HepG2 (cell line): ENCODE data around the gene CCT3. TPM values are rescaled to one million over a fixed set of nuclear protein-coding genes. Genes with fewer than 3 reads are reported as not detected.

ENCODE experiments used
- ARNTL ChIP-seq: sonication (generic); formaldehyde crosslinking; IDR thresholded peaks from 2 replicates; pipeline ENCODE4 v1.4.0; 2020; ENCODE audit warnings: mild to moderate bottlenecking, missing genetic modification reagents
- GPN1 ChIP-seq: sonication (generic); formaldehyde crosslinking; IDR thresholded peaks from 2 replicates; pipeline ENCODE4 v1.5.1; 2020; ENCODE audit warnings: missing genetic modification reagents, borderline replicate concordance
- HOXA5 ChIP-seq: sonication (generic); formaldehyde crosslinking; IDR thresholded peaks from 2 replicates; pipeline ENCODE4 v1.4.0; 2020; ENCODE audit warnings: missing genetic modification reagents
- IKZF1 ChIP-seq: fragments of 450-650 bp; IDR thresholded peaks from 2 replicates; pipeline ENCODE4 v1.7.1; 2016
- IKZF4 ChIP-seq: sonication (generic); formaldehyde crosslinking; IDR thresholded peaks from 2 replicates; pipeline ENCODE4 v1.5.1; 2020; ENCODE audit warnings: borderline replicate concordance, mild to moderate bottlenecking, low read depth, missing genetic modification reagents; ENCODE audit errors: not compliant biosample characterization
- KLF16 ChIP-seq, 2 experiments: sonication (generic) in 1 of 2; formaldehyde crosslinking in 1 of 2; IDR thresholded peaks; 2 replicates each; pipeline versions ENCODE4 v1.6.1 to v1.8.0; 2016 to 2023; ENCODE audit warnings: missing genetic modification reagents in 2 of 2, missing compliant biosample characterization in 1 of 2
- MYC ChIP-seq: sonication (generic); formaldehyde crosslinking; IDR thresholded peaks from 2 replicates; pipeline ENCODE4 v1.9.0; 2021; ENCODE audit warnings: missing genetic modification reagents, borderline replicate concordance
- TBX3 ChIP-seq: fragments of 450-650 bp; IDR thresholded peaks from 2 replicates; pipeline ENCODE4 v1.6.1; 2017; ENCODE audit warnings: antibody characterized with exemption, mild to moderate bottlenecking, inconsistent platforms, borderline replicate concordance
- TEAD2 ChIP-seq: sonication (generic); formaldehyde crosslinking; IDR thresholded peaks from 2 replicates; pipeline ENCODE4 v1.9.0; 2021; ENCODE audit warnings: missing genetic modification reagents
- U2AF1 ChIP-seq: fragments of 200-400 bp; formaldehyde crosslinking; optimal IDR thresholded peaks from 2 replicates; pipeline ENCODE3; 2017; ENCODE audit warnings: mild to moderate bottlenecking, low read depth, low read length
- ZNF234 ChIP-seq: sonication (generic); formaldehyde crosslinking; conservative IDR thresholded peaks from 2 replicates; pipeline ENCODE4 v1.5.1; 2020; ENCODE audit warnings: mild to moderate bottlenecking, missing genetic modification reagents
- ZNF24 ChIP-seq: fragments of 450-650 bp; IDR thresholded peaks from 2 replicates; pipeline ENCODE4 v1.6.1; 2017; ENCODE audit warnings: antibody characterized with exemption, mild to moderate bottlenecking
- ZNF282 ChIP-seq: fragments of 450-650 bp; IDR thresholded peaks from 2 replicates; pipeline ENCODE4 v1.6.1; 2018; ENCODE audit not compliant: partially characterized antibody
- ZNF354B ChIP-seq: sonication (generic); formaldehyde crosslinking; IDR thresholded peaks from 2 replicates; pipeline ENCODE4 v1.8.0; 2022; ENCODE audit warnings: mild to moderate bottlenecking, missing genetic modification reagents
- ZNF430 ChIP-seq: sonication (generic); formaldehyde crosslinking; IDR thresholded peaks from 2 replicates; pipeline ENCODE4 v1.9.0; 2021; ENCODE audit warnings: mild to moderate bottlenecking, missing genetic modification reagents
- ZNF564 ChIP-seq: sonication (generic); formaldehyde crosslinking; IDR thresholded peaks from 2 replicates; pipeline ENCODE4 v1.8.1; 2023; ENCODE audit warnings: mild to moderate bottlenecking, missing genetic modification reagents
- ZSCAN12 ChIP-seq: sonication (generic); formaldehyde crosslinking; IDR thresholded peaks from 2 replicates; pipeline ENCODE4 v1.9.0; 2021; ENCODE audit warnings: mild to moderate bottlenecking, missing genetic modification reagents
- ZSCAN29 ChIP-seq: sonication (generic); formaldehyde crosslinking; conservative IDR thresholded peaks from 2 replicates; pipeline ENCODE4 v1.4.0; 2020; ENCODE audit warnings: mild to moderate bottlenecking, missing genetic modification reagents
- polyA plus RNA-seq, 8 experiments: library from polyadenylated mRNA; depleted of rRNA in 3 of 8; stranded (reverse) in 7 of 8; unstranded in 1 of 8; fragments of >200 nt; fragmentation: Illumina TruSeq in 4 of 8; extraction: Trizol in 4 of 8; gene quantifications; 2 replicates each; pipeline versions ENCODE4 v1.2.1 to v1.2.3, GENCODE V29; 2011 to 2016; ENCODE audit warnings: low read depth in 4 of 8, missing spikeins in 1 of 8, mixed read lengths in 1 of 8; ENCODE audit not compliant: insufficient read depth in 1 of 8
- total RNA-seq, 5 experiments: library from RNA; depleted of rRNA; stranded (reverse); fragments of >200 nt; fragmentation: Illumina TruSeq; extraction: Trizol; gene quantifications; 2 replicates each; pipeline ENCODE4 v1.2.3, GENCODE V29; 2016; ENCODE audit warnings: low read depth in 1 of 5
- TF ChIP-seq, protein P1 (sequence below): IDR thresholded peaks from 2 replicates; pipeline ENCODE4 v1.4.0; 2020; ENCODE audit warnings: mild to moderate bottlenecking, missing genetic modification reagents
- TF ChIP-seq, protein P2 (sequence below): sonication (generic); formaldehyde crosslinking; IDR thresholded peaks from 2 replicates; pipeline ENCODE4 v1.5.1; 2020; ENCODE audit warnings: mild to moderate bottlenecking, missing genetic modification reagents, borderline replicate concordance
- TF ChIP-seq, protein P3 (sequence below): sonication (generic); formaldehyde crosslinking; IDR thresholded peaks from 2 replicates; pipeline ENCODE4 v1.8.1; 2023; ENCODE audit warnings: missing genetic modification reagents, mild to moderate bottlenecking, borderline replicate concordance
- TF ChIP-seq, protein P4 (sequence below): sonication (generic); formaldehyde crosslinking; IDR thresholded peaks from 2 replicates; pipeline ENCODE4 v1.8.1; 2023; ENCODE audit warnings: mild to moderate bottlenecking, moderate library complexity, missing genetic modification reagents

CCT3 gene
- total and polyA plus RNA-seq, 2 of the 13 experiments (the other 11 are each of a cell fraction or from before 2014, with no cell fraction given): 319 to 615 TPM

DNA sequence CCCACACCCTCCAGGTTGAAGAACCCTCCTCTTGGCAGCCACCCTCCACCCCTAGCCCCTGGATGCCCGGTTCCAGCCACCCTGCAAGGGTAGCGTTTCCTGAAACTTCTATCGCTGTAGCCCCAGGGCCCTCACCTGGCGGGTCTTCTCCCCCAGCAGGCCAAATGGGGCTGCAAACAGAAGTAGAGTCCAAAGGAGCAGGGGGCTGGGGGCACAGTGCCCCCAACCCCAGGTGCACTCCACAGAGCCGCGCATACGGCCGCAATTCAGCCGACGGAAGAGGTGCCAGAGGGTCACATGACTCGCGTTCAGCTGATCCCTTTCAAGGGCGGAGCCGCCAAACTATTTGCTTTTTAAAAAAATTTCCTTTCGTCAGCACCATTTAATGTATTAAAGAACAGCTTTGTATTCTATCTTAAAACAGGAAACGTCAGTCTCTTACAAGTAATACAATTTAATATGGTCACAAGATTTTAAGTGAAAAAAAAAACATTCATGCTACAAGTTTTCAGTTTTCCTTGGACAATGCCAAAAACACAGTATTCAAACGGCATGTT lies 42.6 kb downstream of the CCT3 start, which contains the start of gene GLMP (continued):
- TF ChIP-seq KLF16 (CRISPR knock-in tag; IDR thresholded peaks at IDR 0.05): no peak
- TF ChIP-seq ZNF234 (CRISPR knock-in tag): no peak
- 0 out of 2 replicates have a peak, but pooled peaks have one; percentile 39 for TF ChIP-seq ZSCAN29 (CRISPR knock-in tag)
- no peak for TF ChIP-seq ZNF24
- TF ChIP-seq, protein P1, sequence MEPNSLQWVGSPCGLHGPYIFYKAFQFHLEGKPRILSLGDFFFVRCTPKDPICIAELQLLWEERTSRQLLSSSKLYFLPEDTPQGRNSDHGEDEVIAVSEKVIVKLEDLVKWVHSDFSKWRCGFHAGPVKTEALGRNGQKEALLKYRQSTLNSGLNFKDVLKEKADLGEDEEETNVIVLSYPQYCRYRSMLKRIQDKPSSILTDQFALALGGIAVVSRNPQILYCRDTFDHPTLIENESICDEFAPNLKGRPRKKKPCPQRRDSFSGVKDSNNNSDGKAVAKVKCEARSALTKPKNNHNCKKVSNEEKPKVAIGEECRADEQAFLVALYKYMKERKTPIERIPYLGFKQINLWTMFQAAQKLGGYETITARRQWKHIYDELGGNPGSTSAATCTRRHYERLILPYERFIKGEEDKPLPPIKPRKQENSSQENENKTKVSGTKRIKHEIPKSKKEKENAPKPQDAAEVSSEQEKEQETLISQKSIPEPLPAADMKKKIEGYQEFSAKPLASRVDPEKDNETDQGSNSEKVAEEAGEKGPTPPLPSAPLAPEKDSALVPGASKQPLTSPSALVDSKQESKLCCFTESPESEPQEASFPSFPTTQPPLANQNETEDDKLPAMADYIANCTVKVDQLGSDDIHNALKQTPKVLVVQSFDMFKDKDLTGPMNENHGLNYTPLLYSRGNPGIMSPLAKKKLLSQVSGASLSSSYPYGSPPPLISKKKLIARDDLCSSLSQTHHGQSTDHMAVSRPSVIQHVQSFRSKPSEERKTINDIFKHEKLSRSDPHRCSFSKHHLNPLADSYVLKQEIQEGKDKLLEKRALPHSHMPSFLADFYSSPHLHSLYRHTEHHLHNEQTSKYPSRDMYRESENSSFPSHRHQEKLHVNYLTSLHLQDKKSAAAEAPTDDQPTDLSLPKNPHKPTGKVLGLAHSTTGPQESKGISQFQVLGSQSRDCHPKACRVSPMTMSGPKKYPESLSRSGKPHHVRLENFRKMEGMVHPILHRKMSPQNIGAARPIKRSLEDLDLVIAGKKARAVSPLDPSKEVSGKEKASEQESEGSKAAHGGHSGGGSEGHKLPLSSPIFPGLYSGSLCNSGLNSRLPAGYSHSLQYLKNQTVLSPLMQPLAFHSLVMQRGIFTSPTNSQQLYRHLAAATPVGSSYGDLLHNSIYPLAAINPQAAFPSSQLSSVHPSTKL (CRISPR knock-in tag): 0 out of 2 replicates have a peak, but pooled peaks have one; percentile 10
- TF ChIP-seq TBX3: peak; percentile 31; the same call in 1 of the 2 replicates
- TF ChIP-seq ZNF282: no peak
- TF ChIP-seq, protein P2, sequence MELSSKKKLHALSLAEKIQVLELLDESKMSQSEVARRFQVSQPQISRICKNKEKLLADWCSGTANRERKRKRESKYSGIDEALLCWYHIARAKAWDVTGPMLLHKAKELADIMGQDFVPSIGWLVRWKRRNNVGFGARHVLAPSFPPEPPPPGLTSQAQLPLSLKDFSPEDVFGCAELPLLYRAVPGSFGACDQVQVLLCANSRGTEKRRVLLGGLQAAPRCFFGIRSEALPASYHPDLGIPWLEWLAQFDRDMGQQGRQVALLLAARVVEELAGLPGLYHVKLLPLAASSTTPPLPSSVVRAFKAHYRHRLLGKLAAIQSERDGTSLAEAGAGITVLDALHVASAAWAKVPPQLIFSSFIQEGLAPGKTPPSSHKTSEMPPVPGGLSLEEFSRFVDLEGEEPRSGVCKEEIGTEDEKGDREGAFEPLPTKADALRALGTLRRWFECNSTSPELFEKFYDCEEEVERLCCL (CRISPR knock-in tag): no peak
- no peak for TF ChIP-seq IKZF4 (CRISPR knock-in tag)
- no peak for TF ChIP-seq ZNF354B (CRISPR knock-in tag)
- no peak for TF ChIP-seq MYC (CRISPR knock-in tag)
- TF ChIP-seq, protein P3, sequence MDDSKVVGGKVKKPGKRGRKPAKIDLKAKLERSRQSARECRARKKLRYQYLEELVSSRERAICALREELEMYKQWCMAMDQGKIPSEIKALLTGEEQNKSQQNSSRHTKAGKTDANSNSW: no peak
- no peak for TF ChIP-seq GPN1 (CRISPR knock-in tag)
- TF ChIP-seq, protein P4, sequence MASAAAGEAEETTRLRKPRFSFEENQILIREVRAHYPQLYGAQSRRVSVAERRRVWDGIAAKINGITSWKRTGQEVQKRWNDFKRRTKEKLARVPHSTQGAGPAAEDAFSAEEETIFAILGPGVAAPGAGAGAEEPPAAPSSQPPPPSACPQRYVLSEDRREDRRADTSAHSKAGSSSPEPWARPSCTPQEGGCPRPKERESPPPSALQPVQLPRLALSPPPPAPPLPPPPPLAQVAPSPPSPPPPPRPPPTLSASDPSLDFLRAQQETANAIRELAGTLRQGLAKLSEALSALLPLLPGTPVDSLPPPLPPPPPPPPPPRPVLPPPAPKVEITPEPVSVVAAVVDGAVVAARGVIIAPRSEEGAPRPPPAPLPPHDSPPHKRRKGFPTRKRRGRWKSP (CRISPR knock-in tag): no peak
- no peak for TF ChIP-seq ARNTL
- TF ChIP-seq IKZF1: no peak
- TF ChIP-seq HOXA5 (CRISPR knock-in tag): no peak
- TF ChIP-seq ZNF564: 0 out of 2 replicates have a peak, but pooled peaks have one; percentile 34
- no peak for TF ChIP-seq U2AF1
- no peak for TF ChIP-seq ZNF430 (CRISPR knock-in tag)
- TF ChIP-seq TEAD2 (CRISPR knock-in tag): no peak
- no peak for TF ChIP-seq ZSCAN12 (CRISPR knock-in tag)
